Small intestine (tissue), 7 donors: ENCODE measurements around the gene GREM2. TPM values are rescaled to one million over a fixed set of nuclear protein-coding genes. Genes with fewer than 3 reads are reported as not detected.

Source experiments
- DNase-seq, 2 donors: peaks; one replicate each; pipeline versions ENCODE4 v3.0.0 to v3.0.0-alpha.2; 2013
- FAIRE-seq: peaks from 2 replicates; lab custom pipeline; 2012; peaks lifted over from hg19 to GRCh38; lab: Jason Lieb, UNC
- H3K27ac ChIP-seq, 3 donors: one replicate each; pipeline ENCODE4 v1.5.1; 2013; ENCODE audit warnings: low read length in 2 of 3, mild to moderate bottlenecking in 2 of 3, control low read depth in 1 of 3, inconsistent platforms in 1 of 3, low read depth in 1 of 3, moderate library complexity in 1 of 3
- H3K27me3 ChIP-seq, 3 donors: one replicate each; pipeline ENCODE4 v1.6.1; 2013; ENCODE audit warnings: low read length in 3 of 3, inconsistent platforms in 1 of 3; ENCODE audit not compliant: control insufficient read depth in 3 of 3, insufficient read depth in 3 of 3
- H3K36me3 ChIP-seq, 3 donors: one replicate each; pipeline ENCODE4 v1.6.1; 2013; ENCODE audit warnings: low read length in 3 of 3, inconsistent platforms in 1 of 3, low read depth in 1 of 3, mild to moderate bottlenecking in 1 of 3, moderate library complexity in 1 of 3; ENCODE audit not compliant: control insufficient read depth in 3 of 3, insufficient read depth in 2 of 3
- H3K4me1 ChIP-seq, 3 donors: one replicate each; pipeline ENCODE4 v1.6.1; 2013; ENCODE audit warnings: low read length in 2 of 3, inconsistent platforms in 1 of 3, low read depth in 1 of 3, mild to moderate bottlenecking in 1 of 3, moderate library complexity in 1 of 3; ENCODE audit not compliant: control insufficient read depth in 3 of 3, insufficient read depth in 2 of 3
- H3K4me3 ChIP-seq, 3 donors: one replicate each; pipeline ENCODE4 v1.5.1; 2013; ENCODE audit warnings: low read length in 3 of 3, control low read depth in 1 of 3, inconsistent platforms in 1 of 3, low read depth in 1 of 3, mild to moderate bottlenecking in 1 of 3, moderate library complexity in 1 of 3
- H3K9me3 ChIP-seq, 2 donors: one replicate each; pipeline ENCODE4 v1.6.1; 2013; ENCODE audit warnings: low read depth in 1 of 2, low read length in 1 of 2; ENCODE audit not compliant: control insufficient read depth in 2 of 2, insufficient read depth in 1 of 2
- WGBS, 3 donors: extraction: QIAGEN DNeasy Blood & Tissue Kit; methylation state at CpG; one replicate each; pipeline ENCODE4 v1.1.7; 2013; 5-methylcytosine and 5-hydroxymethylcytosine counted together
- polyA plus RNA-seq, 4 donors: library from polyadenylated mRNA; stranded (reverse) in 3 of 4; unstranded in 1 of 4; fragments of 200-250 nt in 3 of 4; fragments of 120-200 nt in 1 of 4; gene quantifications; one replicate each; pipeline versions ENCODE4 v1.2.1 to v1.2.3, GENCODE V29; 2013
- donor health status: healthy with polysubstance abuse.
- donor health status: control.
- donor health status: control.
- donor health status: Bipolar disorder and iron deficiency.
- donor health status: healthy.

GREM2 gene
- polyA plus RNA-seq, 4 donors, result 0.22 to 11.3 (median 0.98) TPM

DNA sequence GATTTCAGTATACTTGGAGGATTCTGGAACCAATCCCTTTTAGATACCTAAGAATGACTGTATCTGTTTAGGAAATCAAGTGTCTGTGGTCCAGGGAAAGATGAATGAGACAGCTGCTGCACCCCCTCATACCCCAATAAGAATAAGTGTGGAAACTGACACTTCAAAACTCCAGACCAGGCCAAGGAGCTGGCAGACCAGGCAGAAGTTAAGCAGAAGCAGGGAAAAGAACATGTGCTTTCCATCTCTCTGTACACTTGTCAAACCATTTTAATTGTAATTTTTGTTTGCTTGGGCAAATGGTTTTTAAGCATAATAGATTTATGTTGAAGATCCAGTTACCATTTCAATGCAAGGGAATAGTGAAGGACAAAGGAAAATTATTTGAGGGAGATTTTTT, 100.2 kb downstream of the GREM2 start:
- H3K4me3 ChIP-seq, result no peak overlapping the region
- FAIRE-seq, result no peak
- H3K36me3 ChIP-seq, result no peaks in the 10 kb centered on the region
- no peaks in the 10 kb centered on the region for H3K9me3 ChIP-seq
- no peak for DNase-seq
- no peak overlapping the region for H3K27ac ChIP-seq
- H3K27me3 ChIP-seq, result no peaks in the 10 kb centered on the region
- no peaks in the 10 kb centered on the region for H3K4me1 ChIP-seq

DNA sequence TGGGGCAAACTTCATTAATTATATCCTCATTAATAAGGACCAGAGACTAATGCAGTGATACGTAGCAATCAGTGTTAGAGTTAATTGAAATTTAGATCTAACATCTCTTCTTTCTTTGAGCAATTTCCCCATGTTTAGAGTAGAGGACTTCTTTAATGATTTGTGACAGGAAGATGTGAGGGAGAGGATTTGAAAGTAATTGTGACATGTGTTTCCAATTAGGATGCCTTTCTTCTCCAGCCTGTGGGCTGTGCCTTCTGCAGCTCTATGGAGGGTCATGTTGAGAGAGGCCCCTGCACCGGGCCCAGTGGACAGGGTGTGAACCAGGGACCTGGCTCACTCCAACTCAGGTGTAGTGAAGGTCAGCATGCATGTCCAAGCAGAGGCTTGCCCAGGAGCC, 103.0 kb downstream of the GREM2 start:
- WGBS, 3 donors, result 71 to 83% (median 76%) methylated on average over 2 of the region's 2 CpGs
- FAIRE-seq (no peak), DNase-seq (no peak)
- Histone ChIP-seq H3K36me3 (no peaks in the 10 kb centered on the region), H3K9me3 (peaks cover 0 to 3% of the 10 kb centered on the region in 2 donors), H3K27ac (no peak overlapping the region), H3K4me3 (no peak overlapping the region), H3K4me1 (no peaks in the 10 kb centered on the region), H3K27me3 (no peaks in the 10 kb centered on the region)

DNA sequence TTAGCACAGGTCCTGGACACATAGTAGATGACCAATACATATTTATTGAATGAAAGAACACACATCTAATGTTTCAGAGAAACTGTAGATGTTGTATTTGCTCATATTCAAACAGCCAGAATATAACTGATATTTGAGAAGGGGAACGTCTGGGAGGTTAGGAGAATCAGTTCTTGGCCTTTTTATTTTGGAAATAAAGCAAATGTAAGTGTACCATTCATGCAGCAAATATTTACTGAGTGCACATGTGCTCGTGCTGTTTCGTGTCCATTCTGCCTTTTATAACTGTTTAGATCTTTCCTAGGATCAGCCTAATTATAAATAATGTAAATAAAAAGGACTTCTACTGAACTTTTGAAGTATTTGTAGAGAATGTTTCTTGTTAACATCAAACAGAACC, 103.8 kb downstream of the GREM2 start:
- DNase-seq (no peak), FAIRE-seq (no peak)
- Histone ChIP-seq H3K4me3 (no peak overlapping the region), H3K4me1 (no peaks in the 10 kb centered on the region), H3K9me3 (peaks cover 0 to 3% of the 10 kb centered on the region in 2 donors), H3K36me3 (no peaks in the 10 kb centered on the region), H3K27ac (no peak overlapping the region), H3K27me3 (no peaks in the 10 kb centered on the region)
- 23 to 33% (median 29%) methylated on average over 3 of the region's 3 CpGs for WGBS, 3 donors

DNA sequence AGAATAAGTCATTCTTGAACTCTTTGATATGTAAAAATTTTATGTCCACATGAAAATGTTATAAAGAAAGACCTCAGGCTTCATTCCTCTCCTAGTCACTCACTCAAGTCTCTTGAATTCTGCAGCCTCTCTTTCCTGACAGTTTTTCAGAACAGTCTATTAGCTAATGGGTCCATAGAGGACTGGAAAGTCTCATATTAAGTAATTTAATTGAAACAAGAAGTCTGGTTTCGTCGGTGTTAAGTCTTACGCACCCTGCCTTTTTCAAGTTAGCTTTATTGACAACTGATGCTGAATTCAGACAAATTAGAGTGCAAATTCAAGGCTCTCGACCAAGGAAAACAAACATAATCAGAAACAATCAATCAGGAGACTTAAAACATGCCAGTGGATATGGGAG, 105.8 kb downstream of the GREM2 start:
- peaks cover 0 to 3% of the 10 kb centered on the region in 2 donors for H3K9me3 ChIP-seq
- H3K27ac ChIP-seq, result no peak overlapping the region
- WGBS, 3 donors, result 65 to 75% (median 69%) methylated on average over 4 of the region's 4 CpGs
- H3K36me3 ChIP-seq, result no peaks in the 10 kb centered on the region
- no peaks in the 10 kb centered on the region for H3K4me1 ChIP-seq
- no peaks in the 10 kb centered on the region for H3K27me3 ChIP-seq
- DNase-seq, result no peak
- no peak overlapping the region for H3K4me3 ChIP-seq
- FAIRE-seq, result no peak

DNA sequence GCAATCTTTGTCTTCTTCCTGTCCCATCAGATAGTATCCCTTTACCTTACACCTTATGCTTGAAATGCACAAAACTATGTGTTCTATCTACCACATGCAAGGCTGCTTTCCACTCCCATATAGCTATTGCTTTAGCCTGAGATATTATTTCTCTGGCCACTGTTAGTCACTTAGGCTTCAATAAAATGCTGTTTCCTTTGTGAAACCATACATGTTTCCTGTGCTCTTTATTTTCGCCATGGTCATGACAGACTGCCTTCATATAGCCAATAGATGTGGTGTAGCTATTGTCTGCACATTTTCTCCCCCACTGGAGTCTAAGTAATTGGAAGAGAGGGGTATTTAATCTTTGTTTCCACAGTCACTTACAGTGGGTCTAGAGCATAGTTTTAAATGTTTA, 108.4 kb downstream of the GREM2 start:
- FAIRE-seq, result no peak
- WGBS, 3 donors, result 24 to 40% (median 36%) methylated on average over 1 of the region's 1 CpG
- H3K36me3 ChIP-seq, result no peaks in the 10 kb centered on the region
- H3K9me3 ChIP-seq, result peaks cover 0 to 3% of the 10 kb centered on the region in 2 donors
- H3K27ac ChIP-seq, result no peak overlapping the region
- DNase-seq, result no peak
- no peaks in the 10 kb centered on the region for H3K4me1 ChIP-seq
- no peak overlapping the region for H3K4me3 ChIP-seq
- H3K27me3 ChIP-seq, result no peaks in the 10 kb centered on the region

DNA sequence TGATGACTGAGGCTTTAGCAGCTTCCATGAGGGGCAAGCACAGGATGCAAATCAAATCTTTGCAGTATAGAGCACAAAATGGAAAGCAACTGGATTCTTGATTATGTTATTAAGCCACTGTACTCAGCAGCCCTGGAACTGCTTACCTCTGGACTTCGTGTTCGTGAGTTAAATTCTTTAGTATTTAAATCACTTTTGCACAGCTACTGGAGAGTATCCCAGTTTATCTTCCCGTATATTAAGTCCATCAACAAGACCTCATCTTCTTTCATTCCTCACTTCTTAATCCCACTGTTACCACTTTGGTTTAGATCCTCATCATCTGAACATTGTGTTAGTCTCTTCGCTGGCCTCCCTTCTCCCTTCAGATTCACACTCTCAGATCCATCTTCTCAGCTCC, 108.9 kb downstream of the GREM2 start:
- no peak for DNase-seq
- H3K27ac ChIP-seq, result no peak overlapping the region
- FAIRE-seq, result no peak
- no peaks in the 10 kb centered on the region for H3K27me3 ChIP-seq
- 66 to 80% (median 75%) methylated on average over 4 of the region's 4 CpGs for WGBS, 3 donors
- peaks cover 0 to 3% of the 10 kb centered on the region in 2 donors for H3K9me3 ChIP-seq
- H3K36me3 ChIP-seq, result no peaks in the 10 kb centered on the region
- H3K4me1 ChIP-seq, result no peaks in the 10 kb centered on the region
- no peak overlapping the region for H3K4me3 ChIP-seq

DNA sequence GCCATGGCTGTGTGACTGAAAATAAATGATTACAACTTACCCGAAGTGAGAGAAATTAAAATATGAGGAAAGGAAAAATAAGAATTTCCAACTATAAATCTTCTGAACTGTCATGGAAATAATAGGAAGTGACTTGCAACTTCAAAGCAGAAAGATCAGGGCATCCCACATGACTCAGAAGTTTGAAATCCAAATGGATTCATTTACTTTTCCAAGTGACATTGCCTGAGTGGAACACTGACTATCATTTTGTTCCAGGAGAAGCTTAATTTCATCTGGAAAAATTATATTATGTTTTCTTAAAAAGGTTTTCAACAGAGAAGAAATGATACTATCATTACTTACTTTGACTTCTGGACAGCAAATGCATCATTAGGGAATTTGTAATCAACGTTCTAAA, 110.8 kb downstream of the GREM2 start:
- H3K36me3 ChIP-seq, result no peaks in the 10 kb centered on the region
- H3K27me3 ChIP-seq, result no peaks in the 10 kb centered on the region
- H3K27ac ChIP-seq, result no peak overlapping the region
- DNase-seq (no peak), FAIRE-seq (no peak)
- H3K9me3 ChIP-seq, result peaks cover 0 to 3% of the 10 kb centered on the region in 2 donors
- no peaks in the 10 kb centered on the region for H3K4me1 ChIP-seq
- 61 to 76% (median 65%) methylated on average over 2 of the region's 2 CpGs for WGBS, 3 donors
- H3K4me3 ChIP-seq, result no peak overlapping the region

DNA sequence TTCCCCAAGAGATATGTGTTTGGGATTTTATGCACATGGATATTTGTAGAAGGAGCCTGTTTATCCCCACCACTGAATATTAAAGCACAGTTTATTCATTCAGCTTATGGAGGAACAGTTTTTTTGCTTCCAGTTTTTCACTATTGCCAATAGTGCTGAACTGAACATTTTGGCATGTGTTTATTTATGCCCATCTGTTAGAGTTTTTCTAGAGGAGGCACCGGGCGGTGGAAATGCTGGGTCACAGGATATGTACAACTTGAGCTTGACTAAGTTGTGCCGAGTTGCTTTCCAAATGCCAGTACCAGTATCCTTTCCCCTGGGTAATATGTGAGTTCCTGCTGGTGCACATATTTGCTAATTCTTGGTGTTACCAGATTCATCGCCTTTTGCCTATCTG, 111.3 kb downstream of the GREM2 start:
- FAIRE-seq (no peak), DNase-seq (no peak)
- 86 to 91% (median 89%) methylated on average over 4 of the region's 4 CpGs for WGBS, 3 donors
- no peaks in the 10 kb centered on the region for H3K27me3 ChIP-seq
- no peaks in the 10 kb centered on the region for H3K36me3 ChIP-seq
- H3K27ac ChIP-seq, result no peak overlapping the region
- H3K4me1 ChIP-seq, result no peaks in the 10 kb centered on the region
- H3K9me3 ChIP-seq, result peaks cover 0 to 3% of the 10 kb centered on the region in 2 donors
- H3K4me3 ChIP-seq, result no peak overlapping the region

DNA sequence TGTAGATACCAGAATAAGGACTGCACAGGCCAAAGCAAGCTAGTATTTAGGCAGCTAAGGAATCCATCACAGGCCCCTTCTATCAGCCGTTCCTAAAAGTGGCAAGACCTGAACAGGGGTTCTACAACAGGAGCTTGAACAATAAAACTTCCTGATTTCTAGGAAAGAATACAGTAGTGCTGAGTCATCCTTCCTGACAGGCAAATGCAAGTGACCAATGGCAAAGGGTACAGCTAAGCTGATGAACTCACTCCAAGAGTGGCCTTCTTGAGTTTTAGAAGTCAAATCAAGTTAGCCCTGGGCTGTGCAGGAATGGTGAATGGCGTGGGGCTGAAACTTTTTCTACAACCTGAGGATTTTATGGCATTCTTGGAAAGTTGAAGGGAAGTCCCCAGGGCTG, 112.9 kb downstream of the GREM2 start:
- WGBS, 3 donors, result 42 to 53% (median 52%) methylated on average over 2 of the region's 2 CpGs
- FAIRE-seq (no peak), DNase-seq (no peak)
- Histone ChIP-seq H3K9me3 (no peaks in the 10 kb centered on the region), H3K4me3 (no peak overlapping the region), H3K27me3 (peaks cover 0 to 1% (median 0%) of the 10 kb centered on the region in 3 donors), H3K27ac (no peak overlapping the region), H3K4me1 (no peaks in the 10 kb centered on the region), H3K36me3 (no peaks in the 10 kb centered on the region)
